Measurements from ENCODE around the gene PMVK. TPM values are rescaled to one million over a fixed set of nuclear protein-coding genes. Genes with fewer than 3 reads are reported as not detected.

Gene PMVK
- total RNA-seq, 1 experiment from 2014 or later: 26.3 TPM

DNA sequence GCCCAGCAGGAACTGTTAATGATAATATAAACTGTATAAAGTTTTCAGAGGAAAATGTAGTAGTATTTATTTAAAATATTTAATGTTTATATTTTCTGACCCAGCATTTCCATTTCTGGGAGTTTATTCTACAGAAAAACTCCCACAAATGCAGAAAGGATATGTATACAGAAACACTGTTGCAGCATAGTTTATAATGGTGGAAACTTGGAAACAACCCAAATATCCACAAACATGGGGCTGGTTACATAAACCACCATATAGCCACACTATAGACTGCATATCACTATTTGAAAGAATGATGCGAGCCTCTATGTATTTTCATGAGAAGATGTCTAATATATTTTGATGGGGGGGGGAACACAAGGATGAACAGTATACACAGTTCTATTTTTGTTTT, 34.9 kb downstream of the PMVK start:
- Histone ChIP-seq H3K56ac (ENCODE audit: insufficient read length, low read depth, low read length) (no peak overlapping the region), H3K27ac (ENCODE audit: insufficient read length, low read depth, low read length) (no peak overlapping the region), H3K27me3 (ENCODE audit: insufficient read depth, low read length) (no peaks in the 10 kb centered on the region), H2BK12ac (ENCODE audit: insufficient read length, low read depth, low read length) (no peak overlapping the region), H4K8ac (replicated peaks; ENCODE audit: insufficient read length, low read depth, low read length) (no peak overlapping the region), H3K4ac (ENCODE audit: low read depth, low read length) (no peak overlapping the region), H3K9ac (ENCODE audit: extremely low read depth, insufficient read length, low read length) (no peak overlapping the region), H4K5ac (ENCODE audit: insufficient read length, low read depth, low read length) (no peak overlapping the region), H2BK5ac (ENCODE audit: insufficient read length, low read length) (no peak overlapping the region), H2BK120ac (ENCODE audit: low read depth, low read length, poor library complexity, severe bottlenecking) (no peak overlapping the region), H4K20me1 (ENCODE audit: control insufficient read depth, insufficient read depth, insufficient read length) (no peaks in the 10 kb centered on the region), H3K4me1 (ENCODE audit: insufficient read depth, low read length) (no peaks in the 10 kb centered on the region), H3T11ph (ENCODE audit: low read length) (no peak overlapping the region), H3K79me1 (ENCODE audit: insufficient read depth, low read depth, low read length, poor library complexity, severe bottlenecking) (no peaks in the 10 kb centered on the region), H2BK20ac (ENCODE audit: low read depth, low read length, poor library complexity, severe bottlenecking) (no peak overlapping the region), H3K23me2 (ENCODE audit: insufficient read length, low read depth, low read length, poor library complexity, severe bottlenecking) (no peaks in the 10 kb centered on the region), H3K79me2 (ENCODE audit: insufficient read depth, low read length) (no peaks in the 10 kb centered on the region), H3K23ac (ENCODE audit: insufficient read length, low read depth, low read length) (no peak overlapping the region), H3K18ac (ENCODE audit: insufficient read length, low read depth, low read length) (no peak overlapping the region), H3K14ac (ENCODE audit: insufficient read depth, low read length) (no peak overlapping the region), H4K91ac (ENCODE audit: insufficient read length, low read depth, low read length) (no peak overlapping the region), H3K9me3 (ENCODE audit: control insufficient read depth, low read depth, low read length) (no peaks in the 10 kb centered on the region), H2AK5ac (ENCODE audit: insufficient read length, low read length) (no peak overlapping the region), H3K4me2 (ENCODE audit: insufficient read depth, insufficient read length, low read length) (no peak overlapping the region), H2AFZ (ENCODE audit: low read length) (no peak overlapping the region), H2BK15ac (ENCODE audit: low read depth, low read length) (no peak overlapping the region)
- WGBS (ENCODE audit: extremely low coverage, insufficient read length, low lambda C conversion rate): no CpG with 5 or more reads among the region's 1 CpG
- no peaks in the 10 kb centered on the region for H3K4me1 Mint-ChIP-seq
- no peaks in the 10 kb centered on the region; the same call in 1 of the 2 replicates for H3K27me3 Mint-ChIP-seq (ENCODE audit: low read depth)
- H3K4me3 Mint-ChIP-seq: no peak overlapping the region
- H3K9me3 Mint-ChIP-seq: peaks cover 0 to under 1% of the 10 kb centered on the region in 2 experiments; a peak in 2 of 5 replicates
- TF ChIP-seq, protein P1, sequence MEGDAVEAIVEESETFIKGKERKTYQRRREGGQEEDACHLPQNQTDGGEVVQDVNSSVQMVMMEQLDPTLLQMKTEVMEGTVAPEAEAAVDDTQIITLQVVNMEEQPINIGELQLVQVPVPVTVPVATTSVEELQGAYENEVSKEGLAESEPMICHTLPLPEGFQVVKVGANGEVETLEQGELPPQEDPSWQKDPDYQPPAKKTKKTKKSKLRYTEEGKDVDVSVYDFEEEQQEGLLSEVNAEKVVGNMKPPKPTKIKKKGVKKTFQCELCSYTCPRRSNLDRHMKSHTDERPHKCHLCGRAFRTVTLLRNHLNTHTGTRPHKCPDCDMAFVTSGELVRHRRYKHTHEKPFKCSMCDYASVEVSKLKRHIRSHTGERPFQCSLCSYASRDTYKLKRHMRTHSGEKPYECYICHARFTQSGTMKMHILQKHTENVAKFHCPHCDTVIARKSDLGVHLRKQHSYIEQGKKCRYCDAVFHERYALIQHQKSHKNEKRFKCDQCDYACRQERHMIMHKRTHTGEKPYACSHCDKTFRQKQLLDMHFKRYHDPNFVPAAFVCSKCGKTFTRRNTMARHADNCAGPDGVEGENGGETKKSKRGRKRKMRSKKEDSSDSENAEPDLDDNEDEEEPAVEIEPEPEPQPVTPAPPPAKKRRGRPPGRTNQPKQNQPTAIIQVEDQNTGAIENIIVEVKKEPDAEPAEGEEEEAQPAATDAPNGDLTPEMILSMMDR (conservative IDR thresholded peaks at IDR 0.05): no peak
- H3K27ac Mint-ChIP-seq: no peak overlapping the region
- no peak for DNase-seq
- H3K36me3 Mint-ChIP-seq (ENCODE audit: insufficient read depth in 1 of 3, low read depth in 3 of 3): no peaks in the 10 kb centered on the region

All from H9 (cell line).